HG02571 (cell line): ENCODE measurements around the gene DBR1.

Source experiments
- ATAC-seq: cut with Tn5 transposase; IDR thresholded peaks from one replicate; pipeline ENCODE4 v1.9.1; 2021; ENCODE audit warnings: mild to moderate bottlenecking, moderate library complexity; ENCODE audit not compliant: unreplicated experiment

The DBR1 gene

GRCh38 chr3:138124706-138125355 is 49.9 kb downstream of the DBR1 start:
- no peak for ATAC-seq

- no peak for ATAC-seq
Measured at GRCh38 chr3:138124188-138124587, 50.5 kb downstream of the DBR1 start.

GRCh38 chr3:138119423-138119766 is 55.3 kb downstream of the DBR1 start:
- ATAC-seq, result no peak

- peak; percentile 62 for ATAC-seq
Measured at GRCh38 chr3:138118612-138119422, 55.9 kb downstream of the DBR1 start.

- peak; percentile 78 for ATAC-seq
Measured at GRCh38 chr3:138114988-138115971, 59.4 kb downstream of the DBR1 start, which contains the start of gene DZIP1L. Gene DZIP1L, minus strand, starts transcription at chr3:138115608. Its CDS starts 11,637 bp downstream, at chr3:138103971.

GRCh38 chr3:138114431-138114918 is 60.2 kb downstream of the DBR1 start:
- ATAC-seq, result no peak

- ATAC-seq, result no peak
Measured at GRCh38 chr3:138113326-138113725, 61.4 kb downstream of the DBR1 start.

GRCh38 chr3:138112362-138112761 is 62.4 kb downstream of the DBR1 start:
- no peak for ATAC-seq
